Body of pancreas (tissue), 4 donors: ENCODE measurements around the gene ZNF532.

ENCODE experiments used
- POLR2A ChIP-seq, 3 donors: fragments of 450-650 bp; IDR thresholded peaks; one replicate each; pipeline ENCODE4 v1.6.1; 2016; ENCODE audit warnings: antibody characterized with exemption in 3 of 3, mild to moderate bottlenecking in 2 of 3
- TF ChIP-seq, protein P1 (sequence below), 7 experiments: fragments of 450-650 bp in 4 of 7; fragments of 200-600 bp in 3 of 7; sonication (generic) in 3 of 7; IDR thresholded peaks; one replicate each; pipeline ENCODE4 v1.5.1; 2016 to 2019; ENCODE audit warnings: antibody characterized with exemption in 7 of 7

DNA sequence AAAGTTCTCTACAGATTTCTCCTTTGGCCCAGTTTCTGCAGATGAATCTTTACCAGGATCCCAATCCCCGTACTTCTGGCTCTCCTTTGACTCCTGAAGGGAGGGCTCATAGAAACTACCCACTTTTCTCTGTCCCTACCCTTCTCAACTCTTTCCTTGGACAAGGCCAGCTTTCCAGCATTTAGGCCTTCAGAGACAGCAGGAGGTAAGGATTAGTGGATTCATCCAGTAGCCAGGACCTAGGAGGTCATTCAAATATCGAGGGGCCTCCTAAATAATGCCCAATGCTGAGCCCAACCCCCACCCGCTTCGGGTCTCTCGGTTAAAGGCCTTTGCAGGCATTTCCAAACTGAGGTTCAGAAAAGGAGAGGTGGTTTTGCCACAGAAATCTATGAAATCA, 4.8 kb upstream of the ZNF532 start:
- TF ChIP-seq, protein P1, sequence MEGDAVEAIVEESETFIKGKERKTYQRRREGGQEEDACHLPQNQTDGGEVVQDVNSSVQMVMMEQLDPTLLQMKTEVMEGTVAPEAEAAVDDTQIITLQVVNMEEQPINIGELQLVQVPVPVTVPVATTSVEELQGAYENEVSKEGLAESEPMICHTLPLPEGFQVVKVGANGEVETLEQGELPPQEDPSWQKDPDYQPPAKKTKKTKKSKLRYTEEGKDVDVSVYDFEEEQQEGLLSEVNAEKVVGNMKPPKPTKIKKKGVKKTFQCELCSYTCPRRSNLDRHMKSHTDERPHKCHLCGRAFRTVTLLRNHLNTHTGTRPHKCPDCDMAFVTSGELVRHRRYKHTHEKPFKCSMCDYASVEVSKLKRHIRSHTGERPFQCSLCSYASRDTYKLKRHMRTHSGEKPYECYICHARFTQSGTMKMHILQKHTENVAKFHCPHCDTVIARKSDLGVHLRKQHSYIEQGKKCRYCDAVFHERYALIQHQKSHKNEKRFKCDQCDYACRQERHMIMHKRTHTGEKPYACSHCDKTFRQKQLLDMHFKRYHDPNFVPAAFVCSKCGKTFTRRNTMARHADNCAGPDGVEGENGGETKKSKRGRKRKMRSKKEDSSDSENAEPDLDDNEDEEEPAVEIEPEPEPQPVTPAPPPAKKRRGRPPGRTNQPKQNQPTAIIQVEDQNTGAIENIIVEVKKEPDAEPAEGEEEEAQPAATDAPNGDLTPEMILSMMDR (IDR thresholded peaks at IDR 0.05) = no peak
- no peak for TF ChIP-seq POLR2A (IDR thresholded peaks at IDR 0.05)
